Brain pericyte (primary cell): Measurements from ENCODE around the gene LDLRAD4.

Source experiments
- DNase-seq: peaks from one replicate; pipeline ENCODE4 v3.0.0-alpha.2; 2012; ENCODE audit warnings: low read depth, low spot score

LDLRAD4 gene

GRCh38 chr18:13370995-13371625 is 152.6 kb downstream of the LDLRAD4 start:
- DNase-seq: no peak

GRCh38 chr18:13371689-13372418 is 153.3 kb downstream of the LDLRAD4 start:
- DNase-seq: no peak

- no peak for DNase-seq
Measured at GRCh38 chr18:13372531-13372951, 154.0 kb downstream of the LDLRAD4 start.

GRCh38 chr18:13374096-13374467 is 155.5 kb downstream of the LDLRAD4 start:
- no peak for DNase-seq

- DNase-seq: no peak
Measured at GRCh38 chr18:13374468-13375301, 156.1 kb downstream of the LDLRAD4 start.

GRCh38 chr18:13375302-13376255 is 157.0 kb downstream of the LDLRAD4 start:
- DNase-seq: peak; percentile 86

- no peak for DNase-seq
Measured at GRCh38 chr18:13376298-13376840, 157.8 kb downstream of the LDLRAD4 start.

- DNase-seq: no peak
Measured at GRCh38 chr18:13376841-13377351, 158.3 kb downstream of the LDLRAD4 start.

GRCh38 chr18:13377496-13377895 is 158.9 kb downstream of the LDLRAD4 start:
- DNase-seq: no peak

GRCh38 chr18:13378150-13378549 is 159.6 kb downstream of the LDLRAD4 start:
- DNase-seq: no peak

GRCh38 chr18:13379062-13379865 is 160.7 kb downstream of the LDLRAD4 start:
- DNase-seq: no peak

- no peak for DNase-seq
Measured at GRCh38 chr18:13379930-13380690, 161.6 kb downstream of the LDLRAD4 start.

GRCh38 chr18:13380691-13381070 is 162.1 kb downstream of the LDLRAD4 start:
- peak; percentile 57 for DNase-seq

- DNase-seq: no peak
Measured at GRCh38 chr18:13381331-13381730, 162.8 kb downstream of the LDLRAD4 start.

GRCh38 chr18:13381944-13382365 is 163.4 kb downstream of the LDLRAD4 start:
- no peak for DNase-seq

- no peak for DNase-seq
Measured at GRCh38 chr18:13382366-13382953, 163.9 kb downstream of the LDLRAD4 start.

GRCh38 chr18:13382954-13383827 is 164.6 kb downstream of the LDLRAD4 start:
- DNase-seq: no peak
